ENCODE results near the gene PTH1R.

DNA sequence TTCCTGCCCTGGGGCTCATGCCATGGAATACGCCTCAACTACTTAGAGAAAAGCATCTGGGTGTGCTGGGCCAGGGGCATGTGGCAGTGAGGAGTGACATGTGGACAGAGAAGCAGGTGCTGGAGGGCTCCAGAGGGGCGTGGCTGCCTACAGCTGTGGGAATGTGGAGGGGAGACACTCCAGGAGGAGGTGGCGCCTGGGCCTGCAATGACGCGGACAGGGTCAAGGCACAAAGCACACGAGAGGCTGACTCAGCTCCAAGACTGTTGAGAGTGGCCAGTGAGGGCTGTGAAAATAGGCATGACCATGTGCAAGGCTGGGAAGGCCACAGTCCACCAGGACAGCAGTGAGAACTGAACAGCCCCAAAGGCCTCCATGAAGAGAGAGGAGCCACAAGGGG lies 48.5 kb downstream of the PTH1R start:
- TF ChIP-seq GATA2 (IDR thresholded peaks at IDR 0.05; ENCODE audit: low read depth, low read length) = no peak
- no peak for TF ChIP-seq GATA3 (IDR thresholded peaks at IDR 0.05; ENCODE audit: low read depth, low read length)

All from SH-SY5Y (cell line).